Activated CD8-positive, alpha-beta T cell treated with anti-CD3 and anti-CD28 coated beads for 36 hours (primary cell): ENCODE data around the gene PHKA1. TPM values are rescaled to one million over a fixed set of nuclear protein-coding genes. Genes with fewer than 3 reads are reported as not detected.

Experiments
- ATAC-seq: fragments of 200-7000 bp; cut with Tn5 transposase; one replicate; pipeline ENCODE4 v1.10.0; 2021; ENCODE audit warnings: mild to moderate bottlenecking, moderate library complexity
- CTCF ChIA-PET: fragments of 350-600 bp; sonication (Branson Sonifier 250); formaldehyde crosslinking; loops from one replicate; lab custom pipeline; 2021; ENCODE audit warnings: antibody characterized with exemption; lab: Charles Lee
- POLR2A ChIA-PET: fragments of 350-600 bp; sonication (Branson Sonifier 250); formaldehyde crosslinking; loops from one replicate; lab custom pipeline; 2021; ENCODE audit warnings: antibody characterized with exemption; lab: Charles Lee
- DNase-seq: peaks from one replicate; pipeline ENCODE4 v3.0.0-alpha.2; 2020
- H3K27ac Mint-ChIP-seq: one replicate; pipeline ENCODE4 v1.8.0; 2021; ENCODE audit warnings: mild to moderate bottlenecking, mixed read lengths
- H3K27me3 Mint-ChIP-seq: one replicate; pipeline ENCODE4 v1.8.0; 2021; ENCODE audit warnings: mixed read lengths
- H3K36me3 Mint-ChIP-seq: one replicate; pipeline ENCODE4 v1.8.0; 2021; ENCODE audit warnings: low read depth, mixed read lengths
- H3K4me1 Mint-ChIP-seq: one replicate; pipeline ENCODE4 v1.8.0; 2021; ENCODE audit warnings: low read depth, mixed read lengths
- H3K4me3 Mint-ChIP-seq: one replicate; pipeline ENCODE4 v1.8.0; 2021; ENCODE audit warnings: mild to moderate bottlenecking, moderate library complexity, mixed read lengths
- H3K9me3 Mint-ChIP-seq: one replicate; pipeline ENCODE4 v1.8.0; 2021; ENCODE audit warnings: mixed read lengths
- CTCF ChIP-seq: fragments of 200-600 bp; IDR thresholded peaks from one replicate; pipeline ENCODE4 v1.8.0; 2022; ENCODE audit warnings: antibody characterized with exemption, mild to moderate bottlenecking
- intact Hi-C: fragments of 100-400 bp; cut with micrococcal nuclease; formaldehyde crosslinking; loops from one replicate; pipeline ENCODE4 v1.10.0; 2022
- total RNA-seq, 2 experiments: library from RNA; stranded (reverse); gene quantifications; one replicate each; pipeline ENCODE4 v1.2.3, GENCODE V29; 2021

PHKA1 gene
- total RNA-seq, 2 experiments from 2014 or later = 6.9 to 8.0 TPM

- no peak for TF ChIP-seq CTCF
- CTCF ChIA-PET = interaction anchor here (1.1 kb wide), 1 partner anchor 12 kb away, joined by 3 read pairs; no protein-coding TSS in a partner anchor
These were observed 69.2 kb downstream of the PHKA1 start for GRCh38 chrX:72644946-72645345.

GRCh38 chrX:72641611-72642010 lies 72.5 kb downstream of the PHKA1 start:
- H3K36me3 Mint-ChIP-seq = peaks cover 9% of the 10 kb centered on the region
- ChIA-PET POLR2A (no interaction called here), CTCF (no interaction called here)
- H3K27me3 Mint-ChIP-seq = peaks cover 1% of the 10 kb centered on the region
- H3K9me3 Mint-ChIP-seq = no peaks in the 10 kb centered on the region
- H3K4me1 Mint-ChIP-seq = no peaks in the 10 kb centered on the region
- H3K4me3 Mint-ChIP-seq = no peak overlapping the region
- ATAC-seq (no peak), DNase-seq (no peak)
- intact Hi-C loops = no loop called here
- no peak for TF ChIP-seq CTCF
- no peak overlapping the region for H3K27ac Mint-ChIP-seq

More at GRCh38 chrX:72644946-72645345, 69.2 kb downstream of the PHKA1 start:
- Mint-ChIP-seq H3K4me1 (no peaks in the 10 kb centered on the region), H3K9me3 (no peaks in the 10 kb centered on the region), H3K27ac (no peak overlapping the region), H3K4me3 (no peak overlapping the region), H3K27me3 (peaks cover 1% of the 10 kb centered on the region), H3K36me3 (peaks cover 9% of the 10 kb centered on the region)
- intact Hi-C loops = no loop called here
- DNase-seq (no peak), ATAC-seq (no peak)
- POLR2A ChIA-PET = no interaction called here

- Mint-ChIP-seq H3K27me3 (no peaks in the 10 kb centered on the region), H3K27ac (no peak overlapping the region), H3K4me1 (no peaks in the 10 kb centered on the region), H3K9me3 (no peaks in the 10 kb centered on the region), H3K4me3 (no peak overlapping the region), H3K36me3 (peaks cover 3% of the 10 kb centered on the region)
- no peak for ATAC-seq
- DNase-seq = no peak
- no peak for TF ChIP-seq CTCF
- ChIA-PET POLR2A (no interaction called here), CTCF (no interaction called here)
- intact Hi-C loops = no loop called here
These were observed 78.2 kb downstream of the PHKA1 start for GRCh38 chrX:72635930-72636329.

- Mint-ChIP-seq H3K27ac (no peak overlapping the region), H3K4me3 (no peak overlapping the region), H3K9me3 (no peaks in the 10 kb centered on the region), H3K27me3 (no peaks in the 10 kb centered on the region), H3K4me1 (no peaks in the 10 kb centered on the region), H3K36me3 (peaks cover 3% of the 10 kb centered on the region)
- CTCF ChIA-PET = no interaction called here
- POLR2A ChIA-PET = no interaction called here
- DNase-seq = no peak
- no peak for ATAC-seq
- intact Hi-C loops = no loop called here
- TF ChIP-seq CTCF = no peak
These were observed 79.8 kb downstream of the PHKA1 start for GRCh38 chrX:72634331-72634730.

DNA sequence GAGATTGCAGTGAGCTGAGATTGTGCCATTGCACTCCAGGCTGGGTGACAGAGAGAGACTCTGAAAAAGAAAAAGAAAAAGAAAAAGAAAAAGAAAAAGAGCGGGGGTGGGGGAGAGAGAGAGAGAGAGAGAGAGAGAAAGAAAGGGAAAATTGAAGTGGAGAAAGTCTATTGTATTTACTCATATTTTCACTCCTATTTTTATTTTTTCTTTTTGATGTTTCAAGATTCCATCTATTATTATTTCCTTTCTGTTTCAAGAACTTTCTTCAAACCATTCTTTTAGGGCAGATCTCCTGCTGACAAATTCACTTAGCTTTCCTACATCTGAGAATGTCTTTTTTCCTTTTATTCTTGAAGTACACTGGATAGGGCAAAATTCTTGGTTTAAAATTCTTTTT lies 83.9 kb downstream of the PHKA1 start:
- no peak for ATAC-seq
- Mint-ChIP-seq H3K36me3 (peaks cover 5% of the 10 kb centered on the region), H3K9me3 (no peaks in the 10 kb centered on the region), H3K4me1 (no peaks in the 10 kb centered on the region), H3K27me3 (no peaks in the 10 kb centered on the region), H3K4me3 (no peak overlapping the region), H3K27ac (no peak overlapping the region)
- POLR2A ChIA-PET = no interaction called here
- intact Hi-C loops = no loop called here
- no peak for TF ChIP-seq CTCF
- CTCF ChIA-PET = no interaction called here
- DNase-seq = no peak
